Left lobe of liver (tissue), 2 donors: ENCODE data around the gene LSAMP. TPM values are rescaled to one million over a fixed set of nuclear protein-coding genes. Genes with fewer than 3 reads are reported as not detected.
"Not testable (repeated sequence)": the region's sequence is repeated elsewhere in the genome, so short reads cannot be mapped to it uniquely, and the experiment has no call there.

ENCODE experiments used
- ATAC-seq: fragments of 200-7000 bp; cut with Tn5 transposase; one replicate; pipeline ENCODE4 v1.9.1; 2020; ENCODE audit warnings: mild to moderate bottlenecking, moderate library complexity
- DNase-seq: peaks from one replicate; pipeline ENCODE4 v3.0.0-alpha.2; 2020; ENCODE audit warnings: low spot score
- total RNA-seq: library from RNA; stranded (reverse); gene quantifications from one replicate; pipeline ENCODE4 v1.2.1, GENCODE V29; 2021
- donor health status: DM: no; HTN: no; CAD: no; lungs with moderate emphysema.
- donor health status: DM: no; HTN: yes; CAD: no.

LSAMP gene
- total RNA-seq, 1 donor from 2014 or later: 0.28 TPM

DNA sequence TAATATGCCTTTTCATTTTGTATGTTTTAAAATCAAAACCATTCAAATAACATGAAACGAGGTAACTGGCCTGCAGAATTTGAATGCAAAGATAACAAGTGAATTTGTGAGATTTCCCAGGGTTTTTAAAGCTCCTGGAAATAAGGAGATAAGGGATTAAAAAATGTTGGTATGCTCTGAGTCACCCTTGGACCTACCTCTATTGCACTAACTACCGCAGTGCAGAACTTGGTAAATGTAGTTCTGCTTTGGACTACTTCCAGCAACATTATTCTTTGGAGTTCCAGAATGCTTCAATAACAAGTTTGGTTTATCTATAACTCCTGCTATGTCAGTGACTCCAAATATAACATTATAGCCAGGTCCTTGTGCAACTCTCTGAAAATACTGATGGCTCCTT lies 620.2 kb downstream of the LSAMP start:
- no peak for ATAC-seq
- no peak for DNase-seq

DNA sequence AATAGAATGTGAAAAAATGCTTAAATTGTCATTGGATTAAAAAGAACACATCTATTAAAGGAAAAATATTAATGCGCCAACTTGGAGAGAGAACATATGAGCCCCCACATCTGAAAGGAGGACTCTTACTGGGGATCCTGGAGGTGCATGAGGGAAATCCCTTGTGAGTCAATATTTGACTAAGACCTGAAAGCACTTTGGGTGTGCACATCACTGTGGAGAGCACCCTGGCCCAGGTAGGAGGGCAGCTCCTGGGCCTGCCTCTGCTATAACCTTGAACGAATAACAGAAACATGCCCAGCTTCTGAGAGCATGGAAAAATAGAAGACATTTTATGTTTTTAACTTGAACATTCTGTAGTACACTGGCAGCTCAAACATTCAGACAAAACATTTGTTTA lies 622.2 kb downstream of the LSAMP start:
- ATAC-seq (no peak), DNase-seq (no peak)

DNA sequence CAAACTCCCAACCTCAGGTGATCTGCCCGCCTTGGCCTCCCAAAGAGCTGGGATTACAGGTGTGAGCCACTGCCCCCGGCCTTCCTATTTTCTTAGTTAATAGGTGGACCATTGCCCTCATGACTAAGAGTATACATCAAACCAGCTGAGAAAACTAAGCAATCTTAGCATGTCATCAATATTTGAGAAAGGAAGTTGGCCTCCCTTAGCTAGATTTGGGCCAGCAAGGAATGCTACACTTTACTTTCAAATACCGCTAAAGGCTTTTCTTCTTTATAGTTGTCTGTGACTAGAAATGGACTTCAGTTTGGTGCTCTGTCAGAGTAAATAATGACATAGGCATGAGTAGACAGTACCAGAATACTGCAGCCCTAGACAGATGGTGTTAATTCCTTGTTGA lies 622.7 kb downstream of the LSAMP start:
- DNase-seq (no peak), ATAC-seq (no peak)

DNA sequence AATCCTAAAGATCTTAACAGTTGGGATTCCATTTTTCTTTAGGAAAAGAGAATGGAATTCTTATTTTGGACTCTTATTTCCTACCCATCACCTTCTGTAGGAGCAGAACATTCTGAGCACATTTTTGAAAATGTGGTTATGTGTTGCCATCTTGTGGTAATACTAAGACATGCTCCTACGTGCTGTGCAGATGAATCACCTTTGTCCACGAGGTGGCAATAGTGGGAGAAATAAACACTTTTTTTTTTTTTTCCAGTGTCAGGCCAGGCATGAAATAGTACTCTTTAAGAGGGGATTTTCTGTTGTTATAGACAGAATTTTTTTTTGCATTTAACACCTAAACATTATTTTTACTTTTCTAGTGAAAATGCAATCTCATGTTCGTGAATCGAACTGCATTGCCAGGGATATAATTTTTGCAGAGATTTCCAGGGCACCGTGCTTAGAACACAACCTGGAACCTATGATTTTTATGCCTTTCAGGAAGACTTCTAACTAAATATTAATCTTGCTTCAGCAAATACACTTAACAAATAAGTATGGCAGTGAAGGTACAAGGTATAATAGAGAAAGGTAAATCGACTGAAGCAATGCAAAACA lies 625.4 kb downstream of the LSAMP start:
- DNase-seq (peak; percentile 51), ATAC-seq (peak; percentile 99)

DNA sequence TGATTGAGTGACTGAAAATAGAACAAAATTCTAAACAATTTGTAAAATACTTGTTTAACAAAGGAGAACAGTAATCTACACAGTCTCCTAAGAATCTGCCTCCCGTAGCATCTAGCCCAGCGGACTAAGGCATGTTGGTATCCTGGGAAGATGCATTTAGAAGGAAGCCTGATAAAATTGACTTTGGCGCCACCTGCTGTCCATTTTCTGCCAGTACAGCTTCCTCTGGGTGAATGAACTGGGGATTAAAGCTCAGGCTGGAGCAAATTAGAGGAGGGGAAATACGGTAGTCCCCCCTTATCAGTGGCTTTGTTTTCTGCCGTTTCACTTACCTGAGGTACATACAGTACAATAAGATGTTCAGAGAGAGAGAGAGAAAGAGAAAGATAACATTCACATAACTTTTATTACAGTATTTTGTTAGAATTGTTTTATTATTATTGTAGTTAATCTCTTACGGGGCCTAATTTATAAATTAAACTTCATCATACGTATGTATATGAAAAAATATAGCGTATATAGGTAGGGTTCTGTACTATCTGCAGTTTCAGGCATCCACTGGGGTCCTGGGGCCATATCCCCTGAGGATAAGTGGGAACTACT lies 630.4 kb downstream of the LSAMP start:
- ATAC-seq (peak; percentile 94), DNase-seq (peak; percentile 73)

DNA sequence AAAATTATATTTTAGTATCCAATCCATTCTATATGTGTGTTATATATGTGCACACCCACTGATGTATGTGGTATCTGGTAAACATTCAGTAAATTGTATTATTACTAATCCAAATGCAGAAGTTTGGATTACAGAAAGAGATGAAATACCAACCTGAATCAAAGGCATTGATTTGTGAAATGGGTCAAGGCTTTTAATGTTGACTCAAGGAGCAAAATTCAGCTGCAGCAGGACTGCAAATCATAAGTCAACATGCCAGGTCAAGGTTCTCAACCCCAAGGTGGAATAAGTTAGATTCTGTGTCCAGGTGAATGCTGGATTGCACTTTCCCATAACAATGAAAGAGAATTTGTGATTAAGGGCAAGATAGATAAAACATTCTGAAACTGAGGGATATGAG lies 631.3 kb downstream of the LSAMP start:
- ATAC-seq (no peak), DNase-seq (no peak)

DNA sequence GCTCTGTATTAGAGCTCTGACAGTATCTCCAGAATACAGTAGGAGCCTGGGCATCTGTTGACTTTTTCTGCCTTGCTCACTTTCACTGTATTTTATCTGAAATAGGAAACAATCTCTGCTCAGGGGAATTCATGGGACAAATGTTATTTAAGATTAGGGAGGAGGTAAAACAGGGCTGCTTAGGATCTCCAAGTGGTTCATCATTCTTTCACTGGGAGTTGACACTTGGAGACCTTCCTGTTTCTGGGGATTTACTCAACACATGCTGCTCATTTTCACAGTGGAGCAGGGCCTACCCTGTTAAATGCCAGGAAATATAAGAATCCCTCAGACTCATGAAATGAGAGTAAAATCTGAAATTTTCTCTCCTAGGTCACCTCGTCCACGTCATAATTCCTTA lies 636.5 kb downstream of the LSAMP start:
- no peak for DNase-seq
- ATAC-seq: no peak

DNA sequence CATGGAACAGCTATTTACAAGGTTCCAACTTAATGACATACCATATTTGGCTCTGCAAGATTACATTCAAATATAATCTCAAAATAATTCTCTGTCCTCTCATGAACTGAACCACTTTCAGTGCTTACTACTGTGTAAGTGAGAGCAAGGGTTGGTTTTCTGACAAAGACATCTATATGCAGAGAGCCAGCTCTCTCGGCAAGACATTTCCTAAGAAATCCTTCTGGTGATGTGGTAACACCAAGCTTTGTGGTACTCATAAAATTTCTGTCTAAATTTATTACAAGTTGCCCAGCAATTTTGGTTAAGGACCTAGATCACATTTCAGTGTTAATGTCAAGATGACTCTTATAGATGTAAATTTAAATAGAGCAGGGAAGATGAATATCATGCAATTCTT lies 637.0 kb downstream of the LSAMP start:
- DNase-seq (no peak), ATAC-seq (no peak)

DNA sequence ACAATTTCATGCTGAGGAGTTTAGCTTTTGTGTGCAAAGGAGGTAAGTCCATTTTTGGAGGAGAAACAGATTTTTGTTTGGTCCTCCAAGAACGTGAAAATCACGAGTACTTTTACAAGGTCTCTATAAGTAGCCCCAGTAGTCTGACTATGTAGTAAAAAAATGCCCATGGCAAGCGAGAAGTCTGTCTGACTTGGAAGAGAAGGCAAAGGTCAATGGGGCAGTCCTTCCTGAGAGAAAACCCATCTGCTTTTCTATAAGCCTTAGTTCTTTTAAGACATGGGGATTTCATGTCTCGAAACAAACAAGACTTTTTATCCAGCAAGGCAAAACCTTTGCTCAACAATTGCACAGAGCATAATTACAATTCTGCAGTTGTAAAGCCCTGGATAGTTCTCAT lies 638.8 kb downstream of the LSAMP start:
- no peak for ATAC-seq
- DNase-seq: no peak

DNA sequence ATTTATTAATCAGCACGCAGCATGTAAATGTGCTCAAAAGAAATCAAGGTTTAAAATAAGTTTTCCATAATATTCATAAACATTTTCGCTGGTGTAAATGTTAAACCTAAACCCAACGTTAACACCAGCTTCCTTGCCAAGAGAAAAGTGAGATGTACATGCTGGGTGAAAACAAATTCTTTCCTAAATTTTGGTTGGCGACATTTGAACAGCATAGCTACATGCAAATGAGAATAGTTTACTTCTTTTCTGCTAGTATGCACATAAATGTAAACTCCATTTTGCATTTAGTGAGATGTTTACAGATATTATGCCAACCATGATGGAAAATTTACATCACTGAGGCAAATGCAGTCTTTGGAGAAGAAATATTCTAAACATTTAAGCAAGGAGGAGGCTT lies 639.8 kb downstream of the LSAMP start:
- no peak for DNase-seq
- no peak for ATAC-seq

DNA sequence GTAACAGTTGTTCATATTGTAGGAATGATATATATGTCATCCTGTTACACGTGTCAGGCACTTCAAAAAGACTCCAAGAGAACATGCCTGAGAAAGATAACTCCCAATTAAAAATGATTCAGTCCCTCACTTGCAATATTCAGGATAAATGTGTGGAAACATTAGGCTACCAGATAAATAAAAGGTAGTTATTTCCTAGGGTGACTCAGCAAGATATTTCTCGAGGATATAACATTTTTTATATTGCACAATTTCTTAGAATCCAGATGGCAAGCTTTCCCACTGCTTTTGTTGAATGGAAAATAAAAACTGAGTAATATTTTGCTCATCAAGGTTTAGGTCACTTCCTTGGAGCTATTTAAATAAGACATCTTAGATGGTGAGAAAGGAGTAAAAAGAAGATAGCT lies 640.6 kb downstream of the LSAMP start:
- ATAC-seq (no peak), DNase-seq (no peak)

DNA sequence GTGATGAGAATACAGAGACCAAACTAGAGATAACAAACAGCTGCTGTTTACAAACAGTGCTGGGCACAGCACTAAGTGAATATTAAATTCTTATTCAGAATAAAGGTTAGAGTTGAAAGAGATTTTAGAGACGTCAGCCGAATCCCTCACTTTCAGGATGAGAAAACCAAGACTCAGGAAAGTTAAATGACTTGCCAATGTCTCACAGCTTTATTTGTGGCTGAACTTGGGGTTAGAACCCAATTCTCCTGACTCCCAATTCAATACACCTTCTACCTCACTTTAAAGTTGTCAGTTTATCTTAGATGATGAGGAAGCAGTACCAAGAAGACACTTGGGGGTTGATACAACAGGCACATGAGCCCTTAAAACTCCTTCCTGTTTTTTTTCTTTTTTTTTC lies 641.1 kb downstream of the LSAMP start:
- ATAC-seq (no peak), DNase-seq (no peak)

DNA sequence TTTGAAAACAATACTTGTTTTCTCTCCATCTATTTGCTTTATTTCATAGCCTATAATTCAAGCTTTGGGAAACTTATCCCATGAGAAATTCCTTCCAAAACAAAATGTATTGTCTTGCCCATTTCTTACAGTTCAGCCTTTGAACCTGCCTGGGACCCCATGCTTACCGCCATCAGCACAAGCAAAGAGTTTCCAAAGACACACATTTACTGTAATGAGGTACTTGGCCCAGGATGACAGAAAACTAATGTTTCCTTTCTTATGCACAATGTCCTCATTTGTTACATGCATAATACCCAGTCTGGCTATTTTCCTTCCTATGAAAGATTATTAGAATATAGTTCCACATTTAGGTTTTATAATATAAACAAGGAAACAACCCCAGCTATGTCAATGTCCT lies 641.6 kb downstream of the LSAMP start:
- DNase-seq (no peak), ATAC-seq (no peak)

DNA sequence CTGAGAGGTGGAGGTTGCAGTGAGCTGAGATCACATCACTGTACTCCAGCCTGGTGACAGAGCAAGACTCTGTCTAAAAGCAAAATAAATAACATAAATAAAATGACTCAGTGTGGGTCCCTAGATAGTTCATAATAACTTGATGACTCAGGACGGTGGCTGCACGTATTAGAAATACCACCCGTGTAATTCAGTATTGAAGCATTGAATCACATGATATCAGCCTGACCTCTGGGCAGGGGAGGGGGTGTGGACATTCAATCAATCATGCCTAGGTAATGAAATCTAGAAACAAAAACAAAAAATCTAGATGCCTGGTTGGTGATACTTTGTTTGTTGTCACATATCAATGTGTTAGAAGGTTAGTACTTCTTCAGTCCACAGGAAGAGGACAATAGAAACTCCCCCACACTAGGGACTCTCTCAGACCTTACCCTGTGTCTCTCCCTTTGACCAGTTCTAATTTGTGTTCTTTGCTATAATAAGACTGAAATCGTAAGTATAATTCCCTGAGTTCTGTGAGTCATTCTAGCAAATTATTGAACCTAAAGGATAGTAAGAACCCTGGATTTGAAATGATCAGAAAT lies 644.7 kb downstream of the LSAMP start:
- no peak for ATAC-seq

DNA sequence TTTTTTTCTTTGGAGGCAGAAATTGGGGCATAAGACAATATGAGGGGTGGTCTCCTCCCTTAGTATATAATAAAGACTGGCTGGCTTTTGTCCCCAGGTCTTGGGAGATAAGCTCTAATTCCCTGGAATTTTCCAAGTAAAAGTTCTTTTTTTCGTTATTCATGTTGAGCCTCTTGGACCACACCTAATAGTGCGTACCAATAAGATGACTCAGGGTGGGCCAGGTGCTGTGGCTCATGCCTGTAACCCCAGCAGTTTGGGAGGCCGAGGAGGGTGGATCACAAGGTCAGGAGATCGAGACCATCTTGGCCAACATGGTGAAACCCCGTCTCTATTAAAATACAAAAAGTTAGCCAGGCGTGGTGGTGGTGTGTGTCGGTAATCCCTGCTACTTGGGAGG lies 645.2 kb downstream of the LSAMP start:
- ATAC-seq, DNase-seq: not testable (repeated sequence)

More for the DNA sequence above, 644.7 kb downstream of the LSAMP start:
- DNase-seq: no peak

DNA sequence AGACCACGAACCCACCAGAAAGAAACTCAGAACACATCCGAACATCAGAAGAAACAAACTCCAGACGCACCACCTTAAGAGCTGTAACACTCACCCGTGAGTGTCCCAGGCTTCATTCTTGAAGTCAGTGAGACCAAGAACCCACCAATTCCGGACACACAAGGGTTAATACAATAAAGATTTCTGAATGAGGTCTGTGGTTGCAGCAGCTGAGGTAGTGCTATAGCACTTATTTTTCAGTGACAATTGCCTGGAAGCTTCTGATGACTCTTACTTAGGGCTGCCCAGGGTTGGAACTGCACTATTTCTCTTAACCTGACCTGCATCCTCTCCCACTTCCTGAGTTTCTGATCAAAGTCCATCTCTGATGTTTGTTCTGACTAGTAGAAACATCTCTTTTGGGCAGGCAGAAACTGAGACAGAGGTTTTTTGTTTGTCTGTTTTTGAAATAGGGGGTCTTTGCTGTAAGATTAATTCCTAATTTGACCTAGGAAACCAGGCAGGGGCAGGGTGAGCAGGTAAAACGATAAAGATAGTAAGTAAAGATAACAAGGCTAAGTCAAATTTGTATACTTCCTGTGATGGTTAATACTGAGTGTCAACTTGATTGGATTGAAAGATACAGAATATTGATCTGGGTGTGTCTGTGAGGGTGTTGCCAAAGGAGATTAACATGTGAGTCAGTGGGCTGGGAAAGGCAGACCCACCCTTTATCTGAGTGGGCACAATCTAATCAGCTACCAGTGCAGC lies 652.9 kb downstream of the LSAMP start:
- peak; percentile 89 for ATAC-seq
- DNase-seq: no peak

DNA sequence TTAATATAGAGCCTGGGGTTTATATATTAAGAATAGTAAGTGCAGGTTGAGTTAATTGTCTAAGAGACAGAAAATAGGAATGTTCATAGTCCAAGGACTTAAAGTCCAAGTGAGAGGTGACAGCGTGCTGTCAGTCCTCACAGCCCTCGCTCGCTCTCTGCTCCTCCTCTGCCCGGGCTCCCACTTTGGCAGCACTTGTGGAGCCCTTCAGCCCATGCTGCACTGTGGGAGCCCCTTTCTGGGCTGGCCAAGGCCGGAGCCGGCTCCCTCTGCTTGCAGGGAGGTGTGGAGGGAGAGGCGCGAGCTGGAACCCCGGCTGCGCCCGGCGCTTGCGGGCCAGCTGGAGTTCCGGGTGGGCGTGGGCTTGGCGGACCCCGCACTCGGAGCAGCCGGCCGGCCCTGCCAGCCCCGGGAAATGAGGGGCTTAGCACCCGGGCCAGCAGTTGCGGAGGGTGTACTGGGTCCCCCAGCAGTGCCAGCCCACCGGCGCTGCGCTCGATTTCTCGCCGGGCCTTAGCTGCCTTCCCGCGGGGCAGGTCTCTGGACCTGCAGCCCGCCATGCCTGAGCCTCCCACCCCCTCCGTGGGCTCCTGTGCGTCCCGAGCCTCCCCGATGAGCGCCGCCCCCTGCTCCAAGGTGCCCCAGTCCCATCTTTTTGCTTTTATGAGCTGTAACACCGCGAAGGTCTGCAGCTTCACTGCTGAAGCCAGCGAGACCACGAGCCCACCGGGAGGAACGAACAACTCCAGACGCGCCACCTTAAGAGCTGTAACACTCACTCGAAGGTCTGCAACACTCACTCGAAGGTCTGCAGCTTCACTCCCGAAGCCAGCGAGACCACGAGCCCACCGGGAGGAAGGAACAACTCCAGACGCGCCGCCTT lies 653.8 kb downstream of the LSAMP start:
- ATAC-seq: not testable (repeated sequence)

DNA sequence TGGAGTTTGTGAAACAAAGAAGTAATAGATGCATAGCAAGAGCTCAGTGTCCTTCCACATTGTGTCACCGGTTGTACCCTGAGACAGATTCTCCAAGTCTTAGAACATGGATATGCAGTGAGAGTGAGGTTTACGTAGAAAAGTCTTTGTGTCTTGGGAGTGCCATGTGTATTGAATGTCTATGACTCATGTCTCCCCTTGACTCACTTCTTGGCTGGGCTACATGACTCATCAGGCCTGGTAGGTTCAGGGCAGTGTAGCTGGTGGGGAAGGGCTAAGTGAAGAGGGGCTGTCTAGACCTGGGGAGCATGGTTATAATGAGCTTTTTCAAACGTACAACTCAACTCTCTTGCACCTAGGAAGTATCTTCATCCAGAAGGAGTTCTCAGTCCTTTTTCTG lies 654.5 kb downstream of the LSAMP start:
- ATAC-seq (no peak), DNase-seq (no peak)

More for the DNA sequence above, 653.8 kb downstream of the LSAMP start:
- DNase-seq: not testable (repeated sequence)

DNA sequence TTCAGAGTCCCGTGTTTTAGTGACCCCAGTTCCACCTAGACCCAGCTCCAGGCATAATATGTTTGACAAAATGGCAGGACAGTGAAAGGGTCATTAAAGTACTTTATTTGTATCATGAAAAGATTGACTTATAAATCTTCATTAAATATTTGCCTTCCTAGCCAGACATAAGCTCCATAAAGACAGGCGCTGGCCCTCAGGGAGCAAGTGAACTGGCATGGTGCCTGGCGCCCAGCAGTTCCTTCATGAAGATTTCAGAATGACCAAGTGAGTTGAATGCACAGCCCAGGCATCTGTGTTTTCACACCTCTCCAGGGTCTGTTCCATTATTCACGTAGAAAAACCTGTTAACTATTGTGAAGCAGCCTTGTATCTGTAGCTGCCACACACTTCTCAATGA lies 655.8 kb downstream of the LSAMP start:
- ATAC-seq (no peak), DNase-seq (no peak)

DNA sequence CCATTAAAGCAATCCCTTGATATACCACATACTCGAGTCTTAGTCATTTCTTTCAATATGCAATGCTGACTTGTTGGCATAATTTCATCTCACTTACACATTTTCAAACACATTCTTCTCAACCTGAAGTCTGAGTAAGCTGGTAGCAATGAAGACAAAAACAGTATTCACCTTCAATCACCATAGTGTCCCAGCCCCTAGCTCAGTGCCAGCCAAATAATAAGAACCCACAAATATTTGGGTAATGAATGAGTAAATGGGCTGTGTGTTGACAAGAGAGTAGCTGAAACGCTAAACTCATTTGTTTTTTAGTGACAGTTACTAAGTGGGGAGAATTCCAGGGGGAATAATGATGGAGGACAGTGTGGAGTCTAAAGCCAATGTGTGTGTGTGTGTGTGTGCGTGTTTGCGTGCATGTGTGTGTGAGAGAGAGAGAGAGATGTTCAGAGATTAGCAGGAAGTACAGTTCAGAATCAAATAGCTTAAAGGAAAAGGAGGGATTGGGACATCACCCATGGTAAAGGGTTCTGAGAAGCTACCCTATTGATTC lies 656.3 kb downstream of the LSAMP start:
- no peak for ATAC-seq
- no peak for DNase-seq

DNA sequence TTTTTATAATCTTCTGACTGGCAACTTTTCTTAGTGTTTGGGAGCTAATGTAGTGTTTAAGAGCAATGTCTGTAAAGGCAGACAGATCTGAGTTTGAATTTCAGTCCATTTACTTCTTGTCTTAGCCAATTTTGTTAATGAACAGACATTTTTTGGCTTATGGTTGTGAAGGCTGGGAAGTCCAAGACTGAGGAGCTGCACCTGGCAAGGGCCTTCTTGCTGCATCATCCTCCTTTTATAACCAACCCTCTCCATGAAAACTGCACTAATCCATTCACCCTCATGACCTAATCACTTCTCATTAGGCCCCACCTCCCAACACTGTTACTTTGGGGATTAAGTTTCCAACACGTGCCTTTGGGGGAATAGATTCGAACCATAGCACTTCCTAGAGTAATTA lies 657.5 kb downstream of the LSAMP start:
- DNase-seq (no peak), ATAC-seq (no peak)
